ENCODE data around the gene CTXN1. TPM values are rescaled to one million over a fixed set of nuclear protein-coding genes. Genes with fewer than 3 reads are reported as not detected.
"Not testable (repeated sequence)": the region's sequence is repeated elsewhere in the genome, so short reads cannot be mapped to it uniquely, and the experiment has no call there.

The CTXN1 gene
- total and polyA plus RNA-seq, 2 donors (not counting 1 experiment from before 2014, with no cell fraction given): not detected

GRCh38 chr19:7894612-7895309 lies 31.2 kb downstream of the CTXN1 start:
- H3K9me3 ChIP-seq (ENCODE audit: control extremely low read depth in 1 of 3, control insufficient read depth in 2 of 3, insufficient read depth in 1 of 3, low read length in 2 of 3): no peaks in the 10 kb centered on the region
- ChIA-PET CTCF (no interaction called here), POLR2A (no interaction called here)
- no peaks in the 10 kb centered on the region for H4K20me1 ChIP-seq (ENCODE audit: control insufficient read depth, insufficient read depth, low read length, poor library complexity, severe bottlenecking)
- WGBS (ENCODE audit: insufficient coverage): 68% methylated on average over 18 of the region's 18 CpGs
- Mint-ChIP-seq H3K27me3 (peaks cover 21% of the 10 kb centered on the region), H3K9me3 (ENCODE audit: insufficient read depth) (no peaks in the 10 kb centered on the region), H3K27ac (no peak overlapping the region), H3K4me3 (no peak overlapping the region), H3K4me1 (no peaks in the 10 kb centered on the region)
- H3K4me1 ChIP-seq (ENCODE audit: control insufficient read depth in 2 of 2, insufficient read depth in 2 of 2, low read length in 2 of 2): no peaks in the 10 kb centered on the region
- no peaks in the 10 kb centered on the region for H3K79me2 ChIP-seq (ENCODE audit: control insufficient read depth, insufficient read depth, low read length)
- intact Hi-C loops (cut with micrococcal nuclease): no loop called here
- H3K4me3 ChIP-seq (ENCODE audit: control extremely low read depth in 1 of 5, extremely low read depth in 1 of 5, insufficient read depth in 1 of 5, low read depth in 2 of 5, low read length in 4 of 5): no peak overlapping the region
- TF ChIP-seq CTCF (IDR thresholded peaks at IDR 0.05) (no peak), EZH2 (IDR thresholded peaks at IDR 0.05; ENCODE audit: borderline replicate concordance, insufficient read depth, low read depth, low read length, poor library complexity, severe bottlenecking) (no peak)
- ATAC-seq (ENCODE audit: low read depth) (no peak), DNase-seq (no peak)
- H3K4me2 ChIP-seq (replicated peaks; ENCODE audit: low read depth, low read length, poor library complexity, severe bottlenecking): no peak overlapping the region
- H3K9ac ChIP-seq (ENCODE audit: low read length): no peak overlapping the region
- H2AFZ ChIP-seq (ENCODE audit: insufficient read depth, low read depth, low read length, poor library complexity, severe bottlenecking): no peak overlapping the region
- no peak overlapping the region for H3K27ac ChIP-seq (ENCODE audit: low read length in 2 of 2)
- peaks cover 0 to 14% (median 1%) of the 10 kb centered on the region in 4 experiments for H3K27me3 ChIP-seq (replicated peaks in 1 of 4; ENCODE audit: control extremely low read depth in 1 of 4, control insufficient read depth in 3 of 4, insufficient read depth in 4 of 4, low read length in 3 of 4)
- no peaks in the 10 kb centered on the region for H3K36me3 ChIP-seq (replicated peaks in 1 of 2; ENCODE audit: control extremely low read depth in 1 of 2, control insufficient read depth in 1 of 2, extremely low read depth in 1 of 2, insufficient read depth in 2 of 2, low read length in 1 of 2)

GRCh38 chr19:7893362-7894101 lies 32.4 kb downstream of the CTXN1 start:
- peaks cover 0 to 19% (median 3%) of the 10 kb centered on the region in 4 experiments for H3K27me3 ChIP-seq (replicated peaks in 1 of 4; ENCODE audit: control extremely low read depth in 1 of 4, control insufficient read depth in 3 of 4, insufficient read depth in 4 of 4, low read length in 3 of 4)
- H3K4me3 ChIP-seq (ENCODE audit: control extremely low read depth in 1 of 5, extremely low read depth in 1 of 5, insufficient read depth in 1 of 5, low read depth in 2 of 5, low read length in 4 of 5); H3K9ac ChIP-seq (ENCODE audit: low read length); H3K79me2 ChIP-seq (ENCODE audit: control insufficient read depth, insufficient read depth, low read length); H3K4me2 ChIP-seq (replicated peaks; ENCODE audit: low read depth, low read length, poor library complexity, severe bottlenecking); ATAC-seq (ENCODE audit: low read depth); intact Hi-C loops (cut with micrococcal nuclease); H3K9me3 Mint-ChIP-seq (ENCODE audit: insufficient read depth); H3K4me1 Mint-ChIP-seq; H3K4me3 Mint-ChIP-seq; H2AFZ ChIP-seq (ENCODE audit: insufficient read depth, low read depth, low read length, poor library complexity, severe bottlenecking); H3K27ac Mint-ChIP-seq; H3K27ac ChIP-seq (ENCODE audit: low read length in 2 of 2); H3K4me1 ChIP-seq (ENCODE audit: control insufficient read depth in 2 of 2, insufficient read depth in 2 of 2, low read length in 2 of 2); H3K9me3 ChIP-seq (ENCODE audit: control extremely low read depth in 1 of 3, control insufficient read depth in 2 of 3, insufficient read depth in 1 of 3, low read length in 2 of 3); H3K36me3 ChIP-seq (replicated peaks in 1 of 2; ENCODE audit: control extremely low read depth in 1 of 2, control insufficient read depth in 1 of 2, extremely low read depth in 1 of 2, insufficient read depth in 2 of 2, low read length in 1 of 2); DNase-seq; H4K20me1 ChIP-seq (ENCODE audit: control insufficient read depth, insufficient read depth, low read length, poor library complexity, severe bottlenecking); POLR2A ChIA-PET; CTCF ChIA-PET: not testable (repeated sequence)
- H3K27me3 Mint-ChIP-seq: peaks cover 26% of the 10 kb centered on the region
- WGBS (ENCODE audit: insufficient coverage): 75% methylated on average over 16 of the region's 18 CpGs
